Prostate gland (tissue), 2 donors: ENCODE results near the gene NFKB1. TPM values are rescaled to one million over a fixed set of nuclear protein-coding genes. Genes with fewer than 3 reads are reported as not detected.

Experiments used
- DNase-seq: peaks from one replicate; pipeline ENCODE4 v3.0.0-alpha.2; 2019; ENCODE audit warnings: low spot score
- H3K27ac ChIP-seq, 2 donors: fragments of 200-600 bp; sonication (generic); 2 replicates each; pipeline ENCODE4 v1.5.1; 2017 to 2019
- H3K27me3 ChIP-seq: fragments of 200-600 bp; sonication (generic); replicated peaks from 2 replicates; pipeline ENCODE4 v1.5.1; 2019; ENCODE audit not compliant: insufficient read depth
- H3K36me3 ChIP-seq, 2 donors: fragments of 200-600 bp; sonication (generic); 1 replicate in 1 of 2; 2 replicates in 1 of 2; pipeline versions ENCODE4 v1.5.1 to v1.8.1; 2017 to 2019
- H3K4me1 ChIP-seq: fragments of 200-600 bp; sonication (generic); replicated peaks from 2 replicates; pipeline ENCODE4 v1.5.1; 2019
- H3K4me3 ChIP-seq, 2 donors: fragments of 200-600 bp; sonication (generic); 2 replicates each; pipeline ENCODE4 v1.5.1; 2017 to 2019
- H3K9me3 ChIP-seq: fragments of 200-600 bp; sonication (generic); 2 replicates; pipeline ENCODE4 v1.5.1; 2017
- CTCF ChIP-seq, 4 experiments: fragments of 200-600 bp in 2 of 4; fragments of 450-650 bp in 2 of 4; sonication (generic) in 2 of 4; IDR thresholded peaks; 1 replicate in 3 of 4; 2 replicates in 1 of 4; pipeline ENCODE4 v1.5.1; 2016 to 2019; ENCODE audit warnings: antibody characterized with exemption in 4 of 4, mild to moderate bottlenecking in 2 of 4, moderate library complexity in 2 of 4
- POLR2A ChIP-seq: fragments of 450-650 bp; IDR thresholded peaks from one replicate; pipeline ENCODE4 v1.6.1; 2016; ENCODE audit warnings: antibody characterized with exemption, mild to moderate bottlenecking
- POLR2AphosphoS5 ChIP-seq: sonication (generic); formaldehyde crosslinking; IDR thresholded peaks from one replicate; pipeline ENCODE4 v1.6.1; 2017; ENCODE audit warnings: antibody characterized with exemption
- WGBS: methylation state at CpG from one replicate; pipeline ENCODE4 v1.1.5; 2018; 5-methylcytosine and 5-hydroxymethylcytosine counted together
- intact Hi-C: fragments of 100-400 bp; cut with DNase I; formaldehyde crosslinking; loops from one replicate; pipeline ENCODE4 v1.14.2; 2022
- total RNA-seq, 2 donors: library from RNA; depleted of rRNA; stranded (reverse); fragments of >200 nt; gene quantifications; one replicate each; pipeline ENCODE4 v1.1.0, GENCODE V29; 2016

NFKB1 gene
- total RNA-seq, 2 donors from 2014 or later, result 32.3 to 35.4 TPM

- 62% methylated on average over 3 of the region's 3 CpGs for WGBS
- no peak for DNase-seq
- TF ChIP-seq CTCF (IDR thresholded peaks at IDR 0.05) (no peak), POLR2A (no peak), POLR2AphosphoS5 (no peak)
- H3K4me3 ChIP-seq, result no peak overlapping the region
- intact Hi-C loops, result no loop called here
- H3K27me3 ChIP-seq, result no peaks in the 10 kb centered on the region
- H3K36me3 ChIP-seq, result no peaks in the 10 kb centered on the region
- H3K27ac ChIP-seq, result no peak overlapping the region
- no peaks in the 10 kb centered on the region for H3K9me3 ChIP-seq
- no peaks in the 10 kb centered on the region for H3K4me1 ChIP-seq
Observed at GRCh38 chr4:102627831-102628523, 126.8 kb downstream of the NFKB1 start.

GRCh38 chr4:102629673-102630072, 128.5 kb downstream of the NFKB1 start:
- H3K9me3 ChIP-seq, result no peaks in the 10 kb centered on the region
- H3K4me1 ChIP-seq, result no peaks in the 10 kb centered on the region
- DNase-seq, result no peak
- no peak for TF ChIP-seq CTCF (IDR thresholded peaks at IDR 0.05)
- TF ChIP-seq POLR2A, result no peak
- TF ChIP-seq POLR2AphosphoS5, result no peak
- H3K4me3 ChIP-seq, result no peak overlapping the region
- H3K27ac ChIP-seq, result no peak overlapping the region
- 86% methylated on average over 13 of the region's 13 CpGs for WGBS
- no peaks in the 10 kb centered on the region for H3K36me3 ChIP-seq
- no peaks in the 10 kb centered on the region for H3K27me3 ChIP-seq
- intact Hi-C loops, result no loop called here

- intact Hi-C loops, result no loop called here
- no peak overlapping the region for H3K27ac ChIP-seq
- H3K36me3 ChIP-seq, result no peaks in the 10 kb centered on the region
- no peak overlapping the region for H3K4me3 ChIP-seq
- no peaks in the 10 kb centered on the region for H3K4me1 ChIP-seq
- no peaks in the 10 kb centered on the region for H3K27me3 ChIP-seq
- no peak for TF ChIP-seq POLR2AphosphoS5
- no peak for TF ChIP-seq POLR2A
- TF ChIP-seq CTCF (IDR thresholded peaks at IDR 0.05), result no peak
- no peak for DNase-seq
- H3K9me3 ChIP-seq, result no peaks in the 10 kb centered on the region
- WGBS, result 73% methylated on average over 7 of the region's 7 CpGs
Observed at GRCh38 chr4:102631616-102632015, 130.5 kb downstream of the NFKB1 start.

GRCh38 chr4:102632241-102633065, 131.3 kb downstream of the NFKB1 start:
- Histone ChIP-seq H3K9me3 (no peaks in the 10 kb centered on the region), H3K27me3 (no peaks in the 10 kb centered on the region), H3K36me3 (no peaks in the 10 kb centered on the region), H3K4me1 (no peaks in the 10 kb centered on the region), H3K4me3 (no peak overlapping the region), H3K27ac (no peak overlapping the region)
- intact Hi-C loops, result no loop called here
- TF ChIP-seq POLR2A, result no peak
- no peak for TF ChIP-seq CTCF (IDR thresholded peaks at IDR 0.05)
- TF ChIP-seq POLR2AphosphoS5, result no peak
- 59% methylated on average over 6 of the region's 6 CpGs for WGBS
- DNase-seq, result no peak
